HL-60 (cell line): Measurements from ENCODE around the gene KCNMA1.

Source experiments
- CTCF ChIP-seq: IDR thresholded peaks from one replicate; pipeline ENCODE4 v1.5.1; 2011; ENCODE audit warnings: low read length, control low read depth, inconsistent platforms; ENCODE audit not compliant: insufficient read depth
- POLR2AphosphoS5 ChIP-seq: IDR thresholded peaks from 2 replicates; pipeline ENCODE4 v1.6.1; 2012; ENCODE audit warnings: low read depth
- TF ChIP-seq, protein P1 (sequence below): IDR thresholded peaks from 2 replicates; pipeline ENCODE4 v1.6.1; 2012; ENCODE audit warnings: low read depth; ENCODE audit not compliant: insufficient replicate concordance

DNA sequence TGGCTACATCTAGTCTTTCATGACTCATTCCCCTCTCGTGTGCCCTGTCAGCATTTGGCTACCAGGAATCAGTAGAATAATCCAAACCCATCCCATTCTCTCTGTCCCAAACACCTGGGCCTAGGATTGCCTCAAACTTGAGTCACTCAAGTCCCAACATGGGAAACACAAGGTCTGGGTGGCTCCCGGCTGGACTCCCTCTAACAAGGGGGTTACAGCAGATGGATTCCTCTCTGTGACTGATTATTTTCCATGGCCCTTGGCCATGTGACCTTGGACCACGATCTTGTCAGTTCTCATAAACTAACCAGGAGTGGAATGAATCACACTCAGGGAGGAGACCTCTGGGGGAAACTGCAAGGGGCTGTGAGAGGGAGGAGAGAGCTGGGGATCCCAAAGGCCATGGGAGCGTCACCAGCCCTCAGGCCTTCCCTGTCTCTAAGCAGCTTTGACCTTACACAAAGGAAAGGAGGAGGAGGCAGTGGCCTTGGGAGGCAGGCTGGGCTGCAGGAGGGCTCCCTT, 533.1 kb downstream of the KCNMA1 start:
- TF ChIP-seq CTCF (no peak), POLR2AphosphoS5 (no peak)
- TF ChIP-seq, protein P1, sequence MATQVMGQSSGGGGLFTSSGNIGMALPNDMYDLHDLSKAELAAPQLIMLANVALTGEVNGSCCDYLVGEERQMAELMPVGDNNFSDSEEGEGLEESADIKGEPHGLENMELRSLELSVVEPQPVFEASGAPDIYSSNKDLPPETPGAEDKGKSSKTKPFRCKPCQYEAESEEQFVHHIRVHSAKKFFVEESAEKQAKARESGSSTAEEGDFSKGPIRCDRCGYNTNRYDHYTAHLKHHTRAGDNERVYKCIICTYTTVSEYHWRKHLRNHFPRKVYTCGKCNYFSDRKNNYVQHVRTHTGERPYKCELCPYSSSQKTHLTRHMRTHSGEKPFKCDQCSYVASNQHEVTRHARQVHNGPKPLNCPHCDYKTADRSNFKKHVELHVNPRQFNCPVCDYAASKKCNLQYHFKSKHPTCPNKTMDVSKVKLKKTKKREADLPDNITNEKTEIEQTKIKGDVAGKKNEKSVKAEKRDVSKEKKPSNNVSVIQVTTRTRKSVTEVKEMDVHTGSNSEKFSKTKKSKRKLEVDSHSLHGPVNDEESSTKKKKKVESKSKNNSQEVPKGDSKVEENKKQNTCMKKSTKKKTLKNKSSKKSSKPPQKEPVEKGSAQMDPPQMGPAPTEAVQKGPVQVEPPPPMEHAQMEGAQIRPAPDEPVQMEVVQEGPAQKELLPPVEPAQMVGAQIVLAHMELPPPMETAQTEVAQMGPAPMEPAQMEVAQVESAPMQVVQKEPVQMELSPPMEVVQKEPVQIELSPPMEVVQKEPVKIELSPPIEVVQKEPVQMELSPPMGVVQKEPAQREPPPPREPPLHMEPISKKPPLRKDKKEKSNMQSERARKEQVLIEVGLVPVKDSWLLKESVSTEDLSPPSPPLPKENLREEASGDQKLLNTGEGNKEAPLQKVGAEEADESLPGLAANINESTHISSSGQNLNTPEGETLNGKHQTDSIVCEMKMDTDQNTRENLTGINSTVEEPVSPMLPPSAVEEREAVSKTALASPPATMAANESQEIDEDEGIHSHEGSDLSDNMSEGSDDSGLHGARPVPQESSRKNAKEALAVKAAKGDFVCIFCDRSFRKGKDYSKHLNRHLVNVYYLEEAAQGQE: no peak
